T-helper 2 cell (primary cell): Measurements from ENCODE around the gene ALOXE3.
"Not testable (repeated sequence)": the region's sequence is repeated elsewhere in the genome, so short reads cannot be mapped to it uniquely, and the experiment has no call there.

ENCODE experiments used
- DNase-seq, 5 experiments: peaks; one replicate each; pipeline versions ENCODE4 v3.0.0 to v3.0.0-alpha.2; 2012 to 2022

ALOXE3 gene

DNA sequence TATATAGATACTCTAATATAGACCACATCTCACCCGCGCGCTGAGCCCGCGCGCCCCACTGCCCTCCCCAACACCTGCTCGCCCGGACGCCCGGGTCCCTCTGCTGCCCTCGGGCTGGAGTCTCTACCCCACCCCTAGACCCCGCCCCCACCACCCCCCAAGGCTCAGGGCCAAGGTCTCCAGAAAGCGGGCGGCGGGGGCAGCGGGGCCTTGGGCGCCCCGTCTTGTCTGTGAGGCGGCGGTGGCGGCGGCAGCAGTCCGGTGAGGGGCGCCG lies 3.0 kb upstream of the ALOXE3 start:
- DNase-seq, result no peak

DNA sequence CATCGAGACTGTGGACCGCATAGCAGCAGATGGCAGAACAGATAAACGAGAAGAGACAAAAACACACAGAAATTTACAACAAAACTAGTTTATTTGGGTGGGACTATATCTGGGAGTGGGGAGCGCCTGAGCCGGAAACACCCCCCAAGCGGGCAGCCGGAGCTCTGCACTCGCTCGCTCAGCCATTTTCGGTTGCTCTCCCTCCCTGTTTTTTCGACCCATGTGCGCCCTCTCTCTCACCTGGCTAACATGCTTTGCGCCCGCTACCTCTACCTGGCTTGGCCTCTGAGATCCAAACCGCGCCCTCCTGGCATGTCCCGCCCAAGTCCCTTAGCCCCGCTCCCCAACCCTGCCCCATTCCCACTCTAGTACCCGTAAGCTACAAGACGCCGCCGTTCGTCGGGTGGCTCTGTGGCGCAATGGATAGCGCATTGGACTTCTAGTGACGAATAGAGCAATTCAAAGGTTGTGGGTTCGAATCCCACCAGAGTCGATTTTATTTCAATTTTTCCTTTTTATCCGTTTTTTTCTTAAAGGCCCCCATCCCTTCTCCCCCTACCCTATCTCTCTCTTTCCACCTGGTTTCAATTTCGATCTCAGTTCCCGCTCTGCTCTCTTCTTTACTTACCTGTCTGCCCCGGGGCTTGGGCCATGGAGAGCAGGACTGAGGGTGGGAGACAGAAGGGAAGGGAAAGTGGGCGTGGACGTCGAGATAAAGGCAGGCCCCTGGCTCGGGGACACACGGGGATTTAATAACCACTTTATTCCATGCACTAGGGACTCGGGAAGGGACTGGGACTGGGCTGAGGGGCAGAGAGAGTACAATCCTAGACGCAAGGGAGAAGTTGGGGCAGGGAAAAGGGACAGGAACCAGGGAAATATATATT lies 2.4 kb upstream of the ALOXE3 start:
- peak in 3 of 5 experiments; percentile 54 to 76 (median 68) for DNase-seq

DNA sequence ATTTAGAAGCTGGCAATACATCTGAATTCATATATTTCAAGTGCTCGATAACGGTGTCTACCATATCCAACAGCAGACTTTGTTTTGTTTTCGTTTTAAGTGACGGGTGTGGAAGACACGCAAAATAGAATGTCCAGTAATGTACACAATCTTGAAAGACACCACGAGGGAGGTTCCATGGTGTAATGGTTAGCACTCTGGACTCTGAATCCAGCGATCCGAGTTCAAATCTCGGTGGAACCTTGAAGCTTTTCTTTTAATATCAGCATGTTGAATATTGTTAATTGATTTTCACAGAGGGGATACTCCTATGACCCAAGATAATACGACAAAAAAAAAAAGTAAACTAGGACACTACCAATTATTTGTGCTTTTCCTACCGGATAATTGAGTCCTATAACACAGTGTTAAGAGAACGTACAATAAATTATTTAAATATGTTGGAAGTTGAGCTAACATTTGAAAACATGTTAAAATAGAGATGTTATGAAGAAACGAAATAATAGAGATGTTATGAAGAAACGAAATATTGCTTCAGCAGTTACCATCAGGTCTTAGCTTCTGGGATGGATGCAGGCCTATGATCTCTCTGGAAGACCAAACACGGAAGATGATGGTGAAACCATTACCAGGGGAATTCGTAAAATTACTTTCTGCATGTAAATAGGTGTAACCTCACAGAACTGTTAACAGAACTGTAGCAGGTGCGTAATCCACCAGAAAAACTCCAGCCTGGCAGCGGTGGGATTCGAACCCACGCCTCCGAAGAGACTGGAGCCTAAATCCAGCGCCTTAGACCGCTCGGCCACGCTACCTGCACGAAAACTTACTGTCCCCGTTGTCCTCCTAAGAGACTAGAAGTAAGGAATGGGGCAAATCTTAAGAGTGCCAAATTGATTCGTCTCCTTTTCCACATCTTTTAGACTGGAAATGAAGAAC lies 1.5 kb upstream of the ALOXE3 start:
- DNase-seq, result peak in 4 of 5 experiments; percentile 58 to 89 (median 87)

DNA sequence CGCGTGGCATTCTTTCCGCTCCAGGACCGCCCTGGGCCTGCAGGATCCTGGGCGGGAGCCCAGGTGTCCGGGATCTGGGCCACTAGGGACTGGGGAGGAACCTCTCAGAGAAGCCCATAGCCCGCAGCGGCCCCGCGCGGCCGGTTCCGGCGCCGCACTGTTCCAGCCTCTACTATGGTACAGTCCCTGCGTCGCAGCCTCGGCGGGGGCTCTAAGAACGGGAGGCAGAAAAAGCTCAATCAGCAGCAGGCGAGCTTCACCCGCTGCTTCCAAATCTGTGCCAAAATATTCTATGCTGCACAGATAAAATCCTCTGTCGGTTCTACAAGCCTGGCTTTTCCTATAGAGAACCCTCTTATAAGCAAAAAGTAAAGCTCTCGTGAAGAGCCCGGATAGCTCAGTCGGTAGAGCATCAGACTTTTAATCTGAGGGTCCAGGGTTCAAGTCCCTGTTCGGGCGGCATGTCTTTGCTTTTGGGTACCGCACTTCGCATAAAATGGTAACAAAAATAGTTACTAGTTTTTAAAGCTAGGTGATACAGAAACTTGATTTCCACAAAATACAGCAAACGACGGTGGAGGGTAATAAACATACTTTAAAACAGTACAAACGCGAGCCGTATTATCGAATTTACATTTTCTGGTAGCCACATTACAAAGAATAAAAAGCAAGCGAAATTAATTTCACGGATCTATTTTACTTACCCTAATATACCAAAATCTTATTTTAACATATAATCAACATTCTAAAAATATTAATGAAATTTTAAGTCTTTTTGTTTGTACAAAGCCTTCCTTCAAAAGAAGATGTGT lies 661 bp upstream of the ALOXE3 start:
- peak; percentile 65 to 81 (median 78) for DNase-seq

DNA sequence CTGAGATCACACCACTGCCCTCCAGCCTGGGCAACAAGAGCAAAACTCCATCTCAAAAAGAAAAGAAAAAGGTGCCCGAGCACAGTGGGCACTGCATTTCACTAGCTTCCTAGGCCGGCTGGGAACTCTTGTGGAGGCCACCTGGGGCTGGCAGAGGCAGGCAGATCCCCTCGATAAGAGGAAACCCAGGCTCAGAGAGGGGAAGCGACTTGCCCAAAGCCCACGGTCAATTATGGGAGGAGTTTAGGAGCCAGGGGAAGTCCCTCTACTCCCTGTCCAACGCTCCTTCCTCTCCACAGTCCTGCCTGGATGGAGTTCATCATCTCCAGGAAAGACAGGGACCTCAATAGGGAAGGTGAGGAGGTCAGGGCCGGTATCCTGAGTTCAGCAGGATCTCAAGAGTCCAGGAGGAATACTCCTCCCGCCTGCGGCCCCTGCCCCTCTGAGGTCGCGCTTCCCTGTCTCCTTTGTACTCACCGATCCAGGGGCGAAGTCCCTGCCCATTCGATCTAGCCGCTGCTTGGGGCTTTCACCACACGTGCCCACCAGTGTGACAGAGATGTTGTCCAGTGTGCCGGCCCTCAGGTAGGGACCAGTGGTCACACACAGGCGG lies 841 bp downstream of the ALOXE3 start:
- no peak for DNase-seq

DNA sequence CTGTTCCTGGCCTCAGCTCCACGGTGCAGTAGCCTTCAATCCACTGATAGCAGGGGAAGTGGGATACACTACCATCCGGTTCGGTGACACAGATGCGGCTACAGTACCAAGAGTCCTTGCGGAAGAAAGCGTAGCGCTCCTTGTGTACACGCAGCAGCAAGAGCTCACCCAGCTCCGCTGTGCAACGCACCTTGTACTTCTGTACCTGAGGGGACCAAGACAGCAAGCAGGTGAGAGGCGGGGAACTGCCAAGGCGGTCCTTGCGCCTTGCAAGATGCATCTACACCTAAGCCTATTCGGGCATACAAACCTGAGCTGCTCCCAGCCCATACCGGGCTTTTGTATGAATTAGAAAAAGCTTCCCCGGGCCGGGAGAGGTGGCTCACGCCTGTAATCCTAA lies 1.5 kb downstream of the ALOXE3 start:
- no peak for DNase-seq

DNA sequence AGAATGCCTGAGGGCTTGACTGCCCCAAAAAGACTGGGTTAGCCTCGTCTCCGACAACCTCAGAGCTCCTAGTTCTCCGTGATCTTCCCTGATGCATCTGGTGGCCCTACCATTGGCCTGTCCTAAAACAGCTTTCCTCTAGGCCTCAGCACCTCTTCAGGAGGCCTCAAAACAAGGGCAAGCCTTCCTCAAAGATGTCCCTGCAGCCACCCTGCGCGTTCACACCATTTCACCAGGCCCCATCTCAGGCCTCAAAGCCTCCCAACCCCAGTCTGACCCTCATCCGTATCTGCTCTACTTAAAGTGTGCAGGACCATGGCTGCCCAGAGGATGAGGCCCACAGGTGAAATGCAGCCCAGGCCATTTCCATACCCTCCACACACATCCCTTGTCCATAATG lies 7.4 kb downstream of the ALOXE3 start:
- DNase-seq, result no peak

DNA sequence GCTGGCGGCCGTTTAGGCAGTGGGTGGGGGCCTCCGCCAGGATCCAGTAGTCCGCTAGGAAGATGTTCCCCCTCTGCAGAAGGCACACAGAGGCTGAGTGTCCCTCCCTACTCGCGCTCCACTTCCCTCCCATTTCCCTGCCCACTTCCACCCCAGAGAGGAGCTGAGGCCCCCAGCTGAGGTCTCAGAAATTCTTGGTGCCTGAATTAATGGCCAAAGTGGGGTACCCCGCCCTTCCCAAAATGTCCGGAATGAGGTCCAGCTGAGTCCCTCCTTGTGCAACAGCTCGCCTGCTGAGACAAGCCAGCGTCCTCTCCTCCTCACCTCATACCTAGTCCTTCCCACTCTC lies 7.9 kb downstream of the ALOXE3 start:
- no peak for DNase-seq

DNA sequence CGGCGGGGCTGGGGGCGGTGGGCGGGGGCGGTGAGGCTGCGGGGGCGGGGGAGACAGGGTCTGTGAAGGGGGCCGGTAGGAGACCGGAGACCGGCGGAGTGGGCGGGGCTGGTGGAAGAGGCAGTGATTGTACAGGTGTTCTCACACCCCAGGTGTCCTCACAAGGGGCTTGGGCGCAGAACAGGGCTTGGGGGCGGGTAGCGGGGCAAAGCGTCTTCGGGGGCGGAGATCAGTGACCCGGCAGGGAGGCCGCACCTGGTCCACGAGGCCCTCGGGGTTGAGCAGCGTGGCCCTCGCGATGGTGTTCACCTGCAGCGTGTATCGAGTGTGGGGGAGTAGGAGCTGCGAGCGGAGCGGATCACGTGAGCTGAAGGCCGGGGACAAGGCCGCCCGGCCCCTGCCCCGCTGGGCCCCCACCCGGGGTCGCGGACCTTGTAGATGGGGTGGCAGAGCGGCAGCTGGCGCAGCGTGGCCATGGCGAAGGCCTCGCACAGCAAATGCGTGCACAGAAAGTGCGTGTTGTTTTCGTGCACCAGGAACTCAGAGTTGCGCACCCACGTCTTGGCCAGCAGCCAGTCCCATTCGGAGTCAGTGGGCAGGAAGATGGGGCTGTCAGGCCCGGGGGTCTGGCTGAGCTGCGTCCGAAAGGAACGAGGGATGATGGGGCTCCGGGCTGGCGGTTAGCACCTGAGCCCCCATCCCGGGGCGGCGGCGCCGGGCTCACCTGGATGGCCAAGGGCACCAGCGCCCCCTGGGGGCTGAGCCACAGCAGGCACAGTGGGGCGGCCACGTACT lies 8.5 kb downstream of the ALOXE3 start:
- peak; percentile 62 to 78 (median 67) for DNase-seq

DNA sequence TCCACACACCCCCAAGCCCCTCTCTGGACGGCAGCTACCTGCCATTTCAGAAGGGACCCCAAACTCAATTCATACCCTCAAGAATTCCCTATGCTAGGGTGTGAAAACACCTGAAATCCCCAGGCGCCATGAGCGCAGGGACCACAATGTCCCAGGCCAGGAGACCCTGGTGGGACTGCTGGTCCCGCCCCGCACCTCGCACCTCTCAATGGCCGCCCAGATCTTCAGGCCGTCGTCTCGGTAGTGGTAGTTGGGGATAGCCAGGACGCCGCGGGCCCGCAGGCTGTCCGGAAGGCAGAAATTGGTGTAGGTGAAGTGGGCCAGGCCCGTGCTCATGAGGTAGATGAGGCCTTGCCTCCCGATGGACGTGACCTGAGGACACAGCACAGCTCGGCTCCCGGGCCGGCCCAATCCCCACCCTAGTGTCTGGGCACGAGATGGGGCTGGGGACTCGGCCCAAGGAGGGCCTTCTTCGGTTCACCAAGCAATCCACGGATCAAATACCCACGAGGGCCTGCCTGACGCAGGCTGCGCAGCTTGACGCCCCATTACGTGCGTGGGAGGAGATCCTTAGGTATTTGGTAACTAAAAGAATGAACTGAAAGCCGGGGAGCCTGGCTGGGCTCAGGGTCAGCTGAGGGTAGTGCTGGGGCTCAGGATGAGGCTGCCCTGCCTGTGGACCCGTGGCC lies 9.2 kb downstream of the ALOXE3 start:
- no peak for DNase-seq

DNA sequence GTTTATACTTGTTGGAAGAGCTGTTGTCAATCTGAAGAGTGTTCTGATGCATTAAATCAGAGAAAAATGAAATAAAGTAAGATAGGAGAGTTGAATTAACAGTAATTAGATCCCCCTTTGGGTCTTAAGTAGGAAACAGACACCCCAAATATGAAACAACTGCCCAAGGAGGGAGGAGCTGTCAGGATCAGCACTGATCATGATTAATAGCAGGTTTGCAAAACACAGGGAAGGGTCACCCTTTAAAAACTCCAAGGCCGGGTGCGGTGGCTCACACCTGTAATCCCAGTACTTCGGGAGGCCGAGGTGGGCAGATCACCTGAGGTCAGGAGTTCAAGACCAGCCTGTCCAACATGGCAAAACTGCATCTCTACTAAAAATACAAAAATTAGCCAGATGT lies 11.3 kb downstream of the ALOXE3 start:
- not testable (repeated sequence) for DNase-seq

DNA sequence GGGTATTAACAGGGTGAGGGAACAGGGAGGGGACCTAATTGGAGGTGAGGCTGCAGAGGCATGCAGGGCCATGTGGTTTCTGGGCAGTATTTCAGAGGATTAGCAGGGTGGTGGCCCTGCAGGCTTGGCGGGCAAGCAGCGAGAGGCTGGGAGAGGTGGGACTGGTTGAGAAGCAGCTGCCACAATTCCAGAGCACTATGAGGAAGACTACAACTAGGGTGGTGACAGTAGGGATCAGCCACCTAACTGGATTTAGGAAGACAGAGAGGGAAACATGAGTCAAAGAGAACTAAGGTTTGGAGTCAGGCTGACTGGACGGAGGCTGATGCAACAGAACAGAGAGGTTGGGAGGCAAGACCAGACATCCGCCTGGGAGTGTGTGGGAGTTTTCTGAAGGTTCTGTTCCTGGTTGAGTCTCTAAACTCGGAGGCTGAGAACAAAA lies 12.3 kb downstream of the ALOXE3 start:
- DNase-seq, result no peak

DNA sequence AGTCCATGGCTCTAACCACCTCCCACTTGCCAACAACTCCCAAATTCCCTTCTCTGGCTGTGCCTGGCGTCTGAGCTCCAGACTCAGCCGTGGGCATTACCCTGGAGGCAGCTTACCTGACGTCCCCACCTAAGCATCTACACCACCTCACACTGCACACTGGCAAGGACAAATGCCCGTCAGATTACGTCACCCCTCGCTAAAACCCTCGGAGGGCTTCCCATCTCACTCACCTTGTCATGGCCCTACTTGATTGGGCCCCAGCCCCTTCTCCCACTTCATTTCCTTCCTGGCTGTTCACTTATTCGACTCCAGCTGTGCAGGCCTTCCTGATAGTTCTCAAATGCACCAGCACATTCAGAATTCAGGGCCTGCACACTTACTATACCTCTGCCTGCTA lies 13.4 kb downstream of the ALOXE3 start:
- no peak for DNase-seq

DNA sequence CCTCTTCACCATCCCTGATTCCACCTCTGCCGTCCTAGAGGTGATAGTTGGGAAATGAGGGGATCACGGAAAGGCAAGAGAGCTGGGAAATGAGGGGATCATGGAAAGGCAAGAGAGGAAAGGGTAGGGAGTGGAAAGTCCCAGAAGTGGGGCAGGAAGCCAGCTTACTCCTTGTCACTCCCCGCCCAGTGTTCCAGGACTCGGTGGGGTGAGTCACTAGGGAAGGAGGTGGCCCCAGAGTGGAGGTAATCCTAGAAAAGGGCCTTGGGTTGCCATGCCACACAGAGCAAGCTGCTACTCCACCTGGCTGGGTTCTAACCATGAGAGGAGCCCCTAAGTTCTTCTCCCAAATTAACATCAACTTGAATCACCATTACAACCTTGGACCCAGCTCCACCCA lies 14.8 kb downstream of the ALOXE3 start:
- DNase-seq, result no peak

DNA sequence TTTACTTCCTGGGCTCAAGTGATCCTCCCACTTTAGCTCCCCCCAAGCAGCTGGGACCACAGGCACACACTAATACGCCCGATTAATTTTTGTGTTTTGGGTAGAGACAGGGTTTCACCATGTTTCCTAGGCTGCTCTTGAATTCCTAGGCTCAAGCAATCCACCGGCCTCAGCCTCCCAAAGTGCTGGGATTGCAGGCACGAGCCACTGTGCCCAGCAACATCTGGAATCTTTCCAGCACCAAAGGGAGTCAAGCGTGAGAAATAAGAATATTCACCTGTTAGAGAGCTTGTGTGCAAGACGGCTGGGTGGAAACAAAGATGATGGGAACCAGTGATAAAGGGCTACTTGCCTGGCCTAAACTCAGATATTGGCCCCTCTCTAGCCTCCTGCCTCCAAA lies 16.6 kb downstream of the ALOXE3 start:
- no peak for DNase-seq

DNA sequence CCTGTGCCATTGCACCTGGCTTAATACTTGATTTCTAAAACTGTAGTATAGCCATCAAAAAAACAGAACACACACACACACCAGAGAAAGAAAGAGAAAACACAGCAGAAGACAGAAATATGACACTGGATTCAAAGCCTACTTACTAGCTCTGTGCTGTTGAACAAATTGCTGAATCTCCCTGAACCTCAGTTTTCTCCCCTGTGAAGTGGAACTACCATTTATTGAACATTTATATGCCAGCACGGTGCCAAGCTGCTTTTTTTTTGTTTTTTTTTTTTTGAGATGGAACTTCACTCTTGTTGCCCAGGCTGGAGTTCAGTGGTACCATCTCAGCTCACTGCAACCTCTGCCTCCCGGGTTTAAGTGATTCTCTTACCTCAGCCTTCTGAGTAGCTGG lies 17.6 kb downstream of the ALOXE3 start:
- DNase-seq, result no peak

DNA sequence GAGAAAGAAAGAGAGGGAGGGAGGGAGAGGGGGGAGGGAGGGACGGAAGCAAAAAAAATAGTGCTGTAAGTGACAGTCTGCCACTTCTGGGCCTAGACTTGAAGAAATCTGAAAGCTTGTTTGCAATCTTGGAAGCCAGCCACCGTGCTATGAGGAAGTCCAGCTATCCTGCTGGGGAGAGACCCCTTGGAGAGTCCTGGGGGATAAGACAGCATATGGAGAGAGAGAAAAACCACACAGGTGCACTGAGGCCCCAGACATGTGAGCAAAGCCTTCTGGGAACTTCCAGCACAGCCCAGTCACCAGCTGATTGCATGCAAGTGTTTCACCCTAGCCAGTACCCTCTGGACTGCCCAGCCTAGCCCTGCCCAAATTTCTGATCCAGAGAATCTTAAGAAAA lies 18.2 kb downstream of the ALOXE3 start:
- no peak for DNase-seq

DNA sequence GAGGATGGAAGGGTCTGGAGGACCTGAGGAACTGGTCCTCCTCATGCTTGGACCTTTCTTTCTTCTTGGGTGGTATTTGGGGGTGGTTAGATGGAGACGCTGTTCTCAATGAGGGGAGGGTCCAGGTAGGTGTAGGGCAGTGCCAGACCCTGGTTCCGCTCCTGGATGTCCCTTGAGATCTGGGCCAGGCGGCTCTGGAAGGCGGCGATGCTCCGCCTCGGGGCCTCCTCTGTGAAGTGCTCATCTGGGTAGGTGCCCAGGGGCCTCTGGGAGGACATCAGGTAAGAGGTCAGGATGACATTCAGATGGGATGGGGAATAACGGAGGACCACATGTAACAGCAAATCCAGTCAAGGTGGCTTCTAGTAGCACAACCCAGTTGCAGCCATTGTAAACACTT lies 21.8 kb downstream of the ALOXE3 start:
- DNase-seq, result no peak

DNA sequence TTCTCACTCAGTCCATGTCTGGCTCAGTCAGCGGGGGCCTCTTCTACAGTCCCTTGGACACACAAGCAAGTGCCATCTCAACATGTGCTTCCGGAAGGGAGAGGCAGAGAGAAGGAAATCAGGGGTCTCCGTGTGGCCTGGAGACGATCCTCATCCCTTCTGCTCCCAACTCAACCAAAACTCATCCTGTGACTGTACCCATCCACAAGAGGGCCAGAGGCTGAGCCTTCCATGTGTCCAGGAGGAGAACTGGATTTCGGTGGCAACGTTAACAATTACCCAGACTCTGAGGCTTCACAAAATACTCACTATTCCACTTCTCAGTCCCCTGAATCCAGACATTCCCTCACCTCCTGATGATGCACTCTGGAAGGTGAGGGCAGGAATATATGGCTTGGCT lies 23.0 kb downstream of the ALOXE3 start:
- no peak for DNase-seq

DNA sequence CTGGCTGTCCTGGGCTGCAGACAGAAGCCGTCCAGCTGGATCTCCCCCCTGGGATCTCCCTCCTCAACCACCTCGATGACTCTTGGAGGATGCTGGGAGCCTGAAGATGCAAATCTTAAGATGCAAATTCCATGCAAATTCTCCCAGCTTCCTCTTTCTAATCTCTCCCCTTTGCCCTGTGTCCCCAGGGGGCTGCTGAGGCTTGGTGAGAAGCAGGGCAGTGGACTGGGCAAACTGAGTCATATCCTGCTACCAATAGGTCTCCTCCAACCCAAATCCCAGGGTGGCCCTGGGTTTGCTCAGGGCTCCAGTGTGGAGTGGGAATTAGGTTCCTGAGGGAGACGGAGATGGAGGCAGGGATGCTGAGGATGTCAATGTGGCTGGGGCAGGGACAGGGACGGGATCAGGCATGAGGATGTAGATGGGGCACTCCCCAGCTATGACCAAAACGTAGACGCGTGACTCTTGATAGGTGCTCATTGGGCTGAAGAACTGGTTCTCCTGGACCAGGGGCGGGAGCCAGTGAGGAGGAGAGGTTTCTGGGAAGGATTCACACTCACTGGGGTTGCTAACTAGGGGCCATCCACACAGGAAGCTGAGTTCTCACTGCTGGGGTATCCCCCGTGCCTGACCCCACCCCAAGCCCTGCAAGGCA lies 27.2 kb downstream of the ALOXE3 start:
- DNase-seq, result no peak

DNA sequence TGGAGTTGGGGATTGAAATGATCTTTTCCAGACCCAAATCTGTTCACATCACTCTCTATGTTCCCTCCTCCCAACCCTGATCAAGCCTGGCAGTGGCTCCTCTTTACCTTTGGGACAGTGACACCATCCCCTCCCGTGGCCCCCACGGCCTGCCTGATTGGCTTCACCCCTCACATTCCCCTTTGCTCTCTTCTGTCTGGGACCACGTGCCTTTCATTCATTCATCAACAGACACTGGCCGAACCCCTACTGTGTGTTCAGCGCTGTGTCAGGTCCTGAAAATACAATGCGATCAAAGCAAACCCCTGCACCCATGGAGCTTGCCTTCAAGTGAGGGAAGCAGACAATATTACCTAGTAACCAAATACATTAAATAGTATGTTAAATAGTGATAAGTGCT lies 28.6 kb downstream of the ALOXE3 start:
- DNase-seq, result no peak
